ENCODE results near the gene CACNB2. TPM values are rescaled to one million over a fixed set of nuclear protein-coding genes. Genes with fewer than 3 reads are reported as not detected.

Gene CACNB2
- total RNA-seq, 1 donor from 2014 or later, result 13.1 TPM

GRCh38 chr10:18099415-18099814, 40.8 kb upstream of the CACNB2 start:
- Mint-ChIP-seq H3K9me3 (no peaks in the 10 kb centered on the region), H3K4me3 (no peak overlapping the region), H3K4me1 (no peaks in the 10 kb centered on the region), H3K36me3 (no peaks in the 10 kb centered on the region), H3K27me3 (ENCODE audit: low read depth) (peaks cover 22% of the 10 kb centered on the region), H3K27ac (no peak overlapping the region)
- DNase-seq (ENCODE audit: low spot score in 2 of 2, unreplicated experiment in 2 of 2), result no peak
- TF ChIP-seq CTCF (IDR thresholded peaks at IDR 0.05; ENCODE audit: unreplicated experiment), result no peak

GRCh38 chr10:18100669-18101068, 39.6 kb upstream of the CACNB2 start:
- H3K9me3 Mint-ChIP-seq, result no peaks in the 10 kb centered on the region
- H3K27me3 Mint-ChIP-seq (ENCODE audit: low read depth), result peaks cover 20% of the 10 kb centered on the region
- no peak overlapping the region for H3K27ac Mint-ChIP-seq
- no peaks in the 10 kb centered on the region for H3K36me3 Mint-ChIP-seq
- no peak overlapping the region for H3K4me3 Mint-ChIP-seq
- no peak for TF ChIP-seq CTCF (IDR thresholded peaks at IDR 0.05; ENCODE audit: unreplicated experiment)
- H3K4me1 Mint-ChIP-seq, result no peaks in the 10 kb centered on the region
- no peak for DNase-seq (ENCODE audit: low spot score in 2 of 2, unreplicated experiment in 2 of 2)

GRCh38 chr10:18102404-18102803, 37.8 kb upstream of the CACNB2 start:
- Mint-ChIP-seq H3K27me3 (ENCODE audit: low read depth) (peaks cover 12% of the 10 kb centered on the region), H3K36me3 (no peaks in the 10 kb centered on the region), H3K27ac (no peak overlapping the region), H3K9me3 (no peaks in the 10 kb centered on the region), H3K4me1 (peaks cover 3% of the 10 kb centered on the region), H3K4me3 (no peak overlapping the region)
- no peak for DNase-seq (ENCODE audit: low spot score in 2 of 2, unreplicated experiment in 2 of 2)
- TF ChIP-seq CTCF (IDR thresholded peaks at IDR 0.05; ENCODE audit: unreplicated experiment), result no peak

GRCh38 chr10:18104223-18104872, 35.9 kb upstream of the CACNB2 start:
- Mint-ChIP-seq H3K27me3 (ENCODE audit: low read depth) (peaks cover 17% of the 10 kb centered on the region), H3K27ac (no peak overlapping the region), H3K36me3 (no peaks in the 10 kb centered on the region), H3K4me3 (no peak overlapping the region), H3K9me3 (no peaks in the 10 kb centered on the region), H3K4me1 (peaks cover 3% of the 10 kb centered on the region)
- DNase-seq (ENCODE audit: low spot score in 2 of 2, unreplicated experiment in 2 of 2), result peak in 1 of 2 experiments; percentile 59
- peak; percentile 66 for TF ChIP-seq CTCF (IDR thresholded peaks at IDR 0.05; ENCODE audit: unreplicated experiment)

GRCh38 chr10:18109341-18109870, 30.8 kb upstream of the CACNB2 start:
- Mint-ChIP-seq H3K4me1 (peaks cover 3% of the 10 kb centered on the region), H3K27ac (no peak overlapping the region), H3K27me3 (ENCODE audit: low read depth) (peaks cover 7% of the 10 kb centered on the region), H3K4me3 (no peak overlapping the region), H3K9me3 (no peaks in the 10 kb centered on the region), H3K36me3 (no peaks in the 10 kb centered on the region)
- no peak for DNase-seq (ENCODE audit: low spot score in 2 of 2, unreplicated experiment in 2 of 2)
- TF ChIP-seq CTCF (IDR thresholded peaks at IDR 0.05; ENCODE audit: unreplicated experiment), result no peak

All from mesothelial cell of epicardium (in vitro differentiated cells).